Epithelial cell of esophagus (primary cell): Measurements from ENCODE around the gene COX4I1.
"Not testable (repeated sequence)": the region's sequence is repeated elsewhere in the genome, so short reads cannot be mapped to it uniquely, and the experiment has no call there.

Experiments used
- DNase-seq: peaks from one replicate; pipeline ENCODE4 v3.0.0; 2010; ENCODE audit warnings: low read depth
- H3K4me3 ChIP-seq: 2 replicates; pipeline ENCODE4 v1.5.1; 2011; ENCODE audit warnings: mild to moderate bottlenecking, low read length, control low read depth
- TF ChIP-seq, protein P1 (sequence below): IDR thresholded peaks from 2 replicates; pipeline ENCODE4 v1.5.1; 2011; ENCODE audit warnings: low read depth, mild to moderate bottlenecking, low read length, control low read depth, inconsistent platforms; ENCODE audit not compliant: insufficient read depth; ENCODE audit errors: missing control alignments

COX4I1 gene

GRCh38 chr16:85835956-85836705 is 36.6 kb downstream of the COX4I1 start:
- no peak for DNase-seq
- H3K4me3 ChIP-seq, result no peak overlapping the region
- TF ChIP-seq, protein P1, sequence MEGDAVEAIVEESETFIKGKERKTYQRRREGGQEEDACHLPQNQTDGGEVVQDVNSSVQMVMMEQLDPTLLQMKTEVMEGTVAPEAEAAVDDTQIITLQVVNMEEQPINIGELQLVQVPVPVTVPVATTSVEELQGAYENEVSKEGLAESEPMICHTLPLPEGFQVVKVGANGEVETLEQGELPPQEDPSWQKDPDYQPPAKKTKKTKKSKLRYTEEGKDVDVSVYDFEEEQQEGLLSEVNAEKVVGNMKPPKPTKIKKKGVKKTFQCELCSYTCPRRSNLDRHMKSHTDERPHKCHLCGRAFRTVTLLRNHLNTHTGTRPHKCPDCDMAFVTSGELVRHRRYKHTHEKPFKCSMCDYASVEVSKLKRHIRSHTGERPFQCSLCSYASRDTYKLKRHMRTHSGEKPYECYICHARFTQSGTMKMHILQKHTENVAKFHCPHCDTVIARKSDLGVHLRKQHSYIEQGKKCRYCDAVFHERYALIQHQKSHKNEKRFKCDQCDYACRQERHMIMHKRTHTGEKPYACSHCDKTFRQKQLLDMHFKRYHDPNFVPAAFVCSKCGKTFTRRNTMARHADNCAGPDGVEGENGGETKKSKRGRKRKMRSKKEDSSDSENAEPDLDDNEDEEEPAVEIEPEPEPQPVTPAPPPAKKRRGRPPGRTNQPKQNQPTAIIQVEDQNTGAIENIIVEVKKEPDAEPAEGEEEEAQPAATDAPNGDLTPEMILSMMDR, result no peak

DNA sequence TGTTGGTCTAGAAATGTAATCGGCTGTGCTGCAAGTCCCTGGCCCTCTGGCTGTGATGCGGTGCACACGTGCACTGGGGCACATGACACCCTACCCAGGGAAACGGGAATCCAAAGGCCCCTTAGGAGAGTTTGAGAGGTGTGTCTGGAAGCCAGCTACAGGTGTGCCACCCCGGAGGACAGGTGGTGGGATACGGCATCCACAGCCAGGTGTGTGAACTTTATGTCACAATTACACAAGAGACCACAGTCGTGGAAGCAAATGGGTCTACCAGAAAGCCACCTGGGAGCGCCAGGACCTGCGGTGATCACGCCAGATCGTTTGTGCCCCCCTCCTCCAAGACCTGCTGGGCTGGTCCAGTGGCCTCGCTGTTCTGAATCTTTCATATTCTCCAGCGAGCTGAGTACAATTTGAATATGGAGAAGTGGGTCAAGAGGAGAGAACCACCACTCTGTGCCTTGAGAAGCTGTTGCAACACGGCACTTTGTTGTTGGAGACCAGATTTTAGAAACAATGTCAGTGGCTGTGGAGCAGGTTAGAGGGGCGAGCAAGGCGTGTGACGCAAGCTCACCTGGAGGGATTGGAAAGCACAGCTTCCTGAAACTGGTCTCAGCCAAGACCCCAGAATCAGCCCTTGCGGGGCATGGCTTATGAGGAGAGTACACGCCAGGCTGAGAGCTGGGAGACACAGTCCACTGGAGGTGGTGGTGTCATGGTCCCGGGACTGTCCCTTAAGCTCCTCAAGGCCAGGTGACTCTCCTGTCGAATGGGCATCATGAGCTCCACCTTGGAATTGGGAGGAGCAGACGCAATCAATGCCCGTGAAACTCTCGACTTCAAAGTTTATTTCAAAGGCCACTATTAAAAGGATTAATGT is 37.4 kb downstream of the COX4I1 start:
- TF ChIP-seq, protein P1, result no peak
- DNase-seq, result no peak
- H3K4me3 ChIP-seq, result no peak overlapping the region

DNA sequence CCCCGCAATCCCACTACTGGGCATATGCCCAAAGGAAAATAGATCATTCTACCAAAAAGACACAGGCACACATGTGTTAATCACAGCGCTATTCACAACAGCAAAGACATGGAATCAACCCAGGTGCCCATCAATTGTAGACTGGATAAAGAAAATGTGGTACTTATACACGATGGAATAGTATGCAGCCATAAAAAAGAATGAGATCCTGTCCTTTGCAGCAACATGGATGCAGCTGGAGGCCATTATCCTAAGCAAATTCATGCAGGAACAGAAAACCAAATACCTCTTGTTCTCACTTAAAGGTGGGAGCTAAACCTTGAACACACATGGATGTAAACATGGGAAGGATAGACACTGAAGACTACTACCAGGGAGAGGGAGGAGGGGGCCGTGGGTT is 38.2 kb downstream of the COX4I1 start:
- not testable (repeated sequence) for DNase-seq, H3K4me3 ChIP-seq

DNA sequence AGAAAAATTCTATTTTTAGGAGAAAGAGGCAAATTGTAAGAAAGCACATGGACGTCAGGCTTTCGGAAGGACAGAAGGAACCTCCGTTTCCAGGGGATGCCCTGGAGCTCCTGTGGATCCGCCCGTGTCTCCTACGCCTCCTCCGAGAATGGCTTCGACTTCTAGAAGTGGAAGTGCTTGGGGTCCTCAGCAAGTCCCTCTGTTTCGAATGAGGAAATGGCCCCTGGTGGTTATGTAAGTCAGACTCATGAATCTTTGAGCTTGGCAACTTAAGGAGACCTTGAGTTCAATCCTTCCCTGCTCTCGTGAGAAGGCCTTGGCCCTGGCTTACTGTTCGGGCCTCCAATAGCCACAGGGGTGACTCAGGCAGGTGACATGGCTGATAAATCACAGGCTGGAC is 38.9 kb downstream of the COX4I1 start:
- no peak overlapping the region for H3K4me3 ChIP-seq
- TF ChIP-seq, protein P1, result no peak
- no peak for DNase-seq

GRCh38 chr16:85838876-85839585 is 39.5 kb downstream of the COX4I1 start:
- TF ChIP-seq, protein P1, result no peak
- H3K4me3 ChIP-seq, result no peak overlapping the region
- DNase-seq, result no peak

GRCh38 chr16:85839681-85840240 is 40.3 kb downstream of the COX4I1 start:
- TF ChIP-seq, protein P1, result no peak
- no peak overlapping the region for H3K4me3 ChIP-seq
- DNase-seq, result no peak

- TF ChIP-seq, protein P1, result no peak
- no peak overlapping the region for H3K4me3 ChIP-seq
- DNase-seq, result no peak
Observed at GRCh38 chr16:85840395-85840794, 40.9 kb downstream of the COX4I1 start.
